HG02642 (cell line): ENCODE data around the gene DGKQ.
A peak's percentile ranks its signal among the peaks of the same experiment; 100 is the strongest.

ENCODE experiments used
- ATAC-seq: cut with Tn5 transposase; IDR thresholded peaks from one replicate; pipeline ENCODE4 v1.9.1; 2021; ENCODE audit warnings: mild to moderate bottlenecking; ENCODE audit not compliant: unreplicated experiment, poor library complexity

Gene DGKQ

DNA sequence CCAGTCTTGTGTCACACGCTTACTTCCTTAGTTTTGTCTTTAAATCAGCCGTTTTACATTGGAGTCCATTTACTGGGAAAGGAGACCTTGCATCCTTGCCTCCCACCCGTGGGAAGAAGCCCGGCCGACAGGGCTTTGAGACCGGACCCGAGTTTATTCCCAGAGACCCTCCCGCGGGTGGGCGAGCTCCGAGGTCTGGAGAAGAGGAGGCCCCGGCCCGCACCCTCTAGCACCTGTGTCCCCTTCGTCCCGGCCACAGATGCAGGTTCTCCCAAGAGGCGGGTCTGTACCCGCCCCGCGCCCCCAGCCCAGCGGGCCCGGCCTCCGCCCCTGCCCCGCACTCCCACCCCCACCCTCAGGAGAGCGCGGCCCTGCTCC is 23.6 kb upstream of the DGKQ start:
- no peak for ATAC-seq

DNA sequence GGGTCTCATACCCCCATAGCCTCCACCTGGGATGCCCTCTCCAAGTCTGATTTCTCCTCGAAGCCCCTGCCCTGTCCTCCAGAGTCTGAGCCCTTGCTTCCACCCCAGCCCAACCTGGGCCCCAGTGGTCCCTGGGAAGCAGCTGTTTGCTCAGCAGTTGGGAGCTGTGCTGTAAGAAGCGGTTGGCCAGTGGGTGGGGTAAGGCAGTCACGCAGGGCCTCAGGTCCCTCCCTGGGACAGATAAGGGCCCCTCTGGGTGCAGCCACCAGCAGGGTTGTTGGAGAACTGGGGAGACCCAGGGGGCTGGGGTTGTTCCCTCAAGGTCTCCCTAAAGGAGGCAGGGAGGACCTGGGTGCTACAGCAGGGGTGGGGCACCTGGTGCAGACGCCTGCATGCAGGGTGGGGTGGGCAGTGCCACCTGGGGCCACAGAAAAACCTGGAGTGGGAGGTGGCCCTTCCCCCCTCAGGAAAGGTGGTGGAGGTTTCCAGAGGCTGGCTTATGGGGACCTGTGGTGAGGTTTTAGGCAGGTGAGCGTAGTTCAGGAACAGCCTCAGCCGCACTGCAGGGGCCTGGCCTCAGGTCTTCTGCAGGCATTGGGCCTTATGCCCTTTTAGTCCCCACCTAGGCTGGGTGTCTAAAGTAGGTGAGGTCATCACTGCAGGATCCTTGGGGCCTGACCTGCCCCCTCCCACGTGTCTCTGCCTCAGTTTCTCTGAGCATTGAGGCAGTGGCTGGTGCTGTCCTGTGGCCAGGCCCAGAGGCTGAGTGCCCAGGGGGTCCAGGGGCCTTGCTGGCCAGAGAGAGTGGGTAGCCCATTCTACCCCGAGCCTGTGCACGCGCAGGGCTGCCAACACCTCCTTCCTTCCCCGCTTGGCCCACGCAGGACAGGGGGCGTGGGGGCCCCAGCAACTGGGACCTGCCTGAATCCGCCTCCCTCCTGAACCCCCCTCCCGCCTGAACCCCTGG is 22.9 kb upstream of the DGKQ start:
- ATAC-seq: no peak

DNA sequence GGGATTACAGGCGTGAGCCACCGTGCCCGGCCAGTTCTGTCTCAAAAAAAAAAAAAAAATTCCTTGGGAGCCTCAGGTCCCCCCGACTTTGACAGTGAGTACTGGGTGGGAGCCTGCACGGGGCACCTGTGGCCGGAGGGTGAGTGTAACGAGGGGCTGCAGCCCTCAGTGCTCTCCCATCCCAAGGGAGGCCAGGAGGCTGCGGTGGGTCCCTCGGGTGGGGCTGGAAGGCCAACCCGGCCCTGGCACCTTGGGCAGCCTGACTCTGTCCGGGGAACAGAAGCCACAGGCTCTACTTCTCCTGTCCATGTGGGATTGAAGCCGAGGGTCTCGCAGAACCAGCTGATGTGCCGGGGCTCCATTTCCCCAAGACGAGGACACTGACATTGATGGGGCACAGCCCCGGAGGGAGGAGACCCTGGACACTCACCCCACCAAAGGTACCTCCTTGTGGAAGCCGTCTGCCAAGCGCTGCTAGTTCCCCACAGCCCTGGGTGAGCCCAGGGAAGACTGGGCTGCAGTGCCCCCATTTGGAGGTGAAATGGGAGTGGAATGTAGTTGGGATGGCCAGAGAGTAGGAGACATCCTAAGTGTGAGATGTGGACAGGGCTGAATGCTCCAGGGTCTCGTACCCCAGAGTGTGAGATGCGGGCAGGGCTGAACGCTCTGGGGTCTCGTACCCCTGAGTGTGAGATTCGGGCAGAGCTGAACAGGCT is 22.1 kb upstream of the DGKQ start:
- ATAC-seq: no peak

DNA sequence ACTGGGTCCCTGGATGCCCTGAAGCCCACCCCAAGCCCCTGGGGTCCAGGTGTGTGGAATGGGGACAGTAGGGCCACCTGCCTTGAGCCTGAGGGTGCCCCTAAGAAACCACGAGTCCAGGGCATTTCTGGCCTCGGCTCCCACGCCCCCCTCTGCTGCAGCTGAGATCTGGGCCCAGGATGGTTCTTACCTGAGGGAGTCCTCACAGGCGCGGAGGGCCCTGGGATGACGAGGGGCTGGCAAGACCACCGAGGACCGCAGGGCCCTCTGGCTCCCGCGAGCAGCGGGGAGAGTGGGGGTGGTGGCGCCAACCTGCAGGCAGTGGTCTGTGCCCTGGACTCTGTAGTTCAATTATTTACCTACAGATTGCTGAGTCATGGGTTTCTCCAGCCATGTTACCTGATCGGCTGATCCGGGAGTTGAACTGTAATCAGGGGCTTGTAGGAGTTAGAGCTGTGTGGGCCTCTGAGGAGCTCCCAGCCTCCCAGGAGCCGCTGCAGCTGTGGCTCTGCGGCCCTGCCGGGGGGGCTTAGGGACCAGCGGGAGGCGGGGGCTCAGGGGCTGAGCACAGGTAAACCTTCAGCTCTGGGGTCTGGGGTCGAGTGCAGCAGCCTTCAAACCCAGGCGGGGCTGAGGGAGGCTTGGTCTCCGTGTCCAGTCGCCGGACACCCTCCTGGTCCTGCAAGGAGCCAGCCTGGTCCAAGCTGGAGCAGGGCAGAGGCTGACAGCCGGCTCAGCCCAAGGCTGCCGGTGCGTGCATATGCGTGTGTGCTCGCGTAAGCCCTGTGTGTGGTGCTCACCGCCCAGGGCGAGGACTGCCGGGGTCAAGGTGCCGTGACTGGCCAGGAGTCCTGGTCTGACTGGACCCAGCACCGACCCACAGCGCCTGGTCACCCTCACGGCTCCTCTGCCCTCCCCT is 20.0 kb upstream of the DGKQ start, which contains the start of gene SLC26A1:
Gene SLC26A1, minus strand, starts transcription at position 294 of the 919 bp plus-strand sequence. CDS start 1,701 bp downstream, outside the sequence.
- ATAC-seq: no peak

DNA sequence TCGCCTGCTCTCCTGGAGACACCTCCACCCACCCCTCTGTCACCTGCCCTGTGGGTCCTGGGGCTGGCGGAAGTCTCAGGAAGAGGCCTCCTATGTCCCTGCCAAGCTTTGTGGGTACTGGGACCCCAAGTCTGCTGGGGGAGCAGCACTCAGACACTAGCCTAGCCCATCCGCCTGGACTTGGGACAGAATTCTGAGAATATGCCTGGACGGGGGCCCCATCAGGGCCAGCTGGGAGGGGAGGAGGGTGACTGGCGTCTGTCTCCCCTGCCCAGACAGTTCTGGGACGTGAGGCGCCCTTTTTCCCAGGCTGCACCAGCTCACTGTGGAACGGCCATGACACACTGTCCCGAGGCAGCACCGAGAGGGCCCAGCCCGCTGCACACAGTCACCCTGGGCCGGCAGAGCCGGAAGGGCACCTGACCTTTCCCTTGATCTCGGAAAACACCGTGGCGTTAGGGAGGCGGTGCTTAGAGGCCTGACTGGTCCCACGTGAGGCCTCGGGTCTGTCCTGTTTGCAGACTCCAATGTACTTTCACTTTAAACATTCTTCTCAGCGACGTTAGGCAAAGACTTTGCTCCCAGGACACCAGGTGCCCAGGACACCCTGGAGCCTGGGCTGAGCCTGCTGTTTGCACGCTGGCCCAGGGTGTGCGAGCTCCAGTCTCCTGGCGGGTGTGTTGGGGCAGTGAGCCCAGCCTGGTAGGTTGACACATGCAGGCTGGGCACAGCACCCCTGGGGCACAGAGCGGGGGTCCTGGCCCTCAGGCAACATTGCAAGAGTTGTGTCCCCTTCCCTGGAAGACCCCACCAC is 19.1 kb upstream of the DGKQ start:
- no peak for ATAC-seq

DNA sequence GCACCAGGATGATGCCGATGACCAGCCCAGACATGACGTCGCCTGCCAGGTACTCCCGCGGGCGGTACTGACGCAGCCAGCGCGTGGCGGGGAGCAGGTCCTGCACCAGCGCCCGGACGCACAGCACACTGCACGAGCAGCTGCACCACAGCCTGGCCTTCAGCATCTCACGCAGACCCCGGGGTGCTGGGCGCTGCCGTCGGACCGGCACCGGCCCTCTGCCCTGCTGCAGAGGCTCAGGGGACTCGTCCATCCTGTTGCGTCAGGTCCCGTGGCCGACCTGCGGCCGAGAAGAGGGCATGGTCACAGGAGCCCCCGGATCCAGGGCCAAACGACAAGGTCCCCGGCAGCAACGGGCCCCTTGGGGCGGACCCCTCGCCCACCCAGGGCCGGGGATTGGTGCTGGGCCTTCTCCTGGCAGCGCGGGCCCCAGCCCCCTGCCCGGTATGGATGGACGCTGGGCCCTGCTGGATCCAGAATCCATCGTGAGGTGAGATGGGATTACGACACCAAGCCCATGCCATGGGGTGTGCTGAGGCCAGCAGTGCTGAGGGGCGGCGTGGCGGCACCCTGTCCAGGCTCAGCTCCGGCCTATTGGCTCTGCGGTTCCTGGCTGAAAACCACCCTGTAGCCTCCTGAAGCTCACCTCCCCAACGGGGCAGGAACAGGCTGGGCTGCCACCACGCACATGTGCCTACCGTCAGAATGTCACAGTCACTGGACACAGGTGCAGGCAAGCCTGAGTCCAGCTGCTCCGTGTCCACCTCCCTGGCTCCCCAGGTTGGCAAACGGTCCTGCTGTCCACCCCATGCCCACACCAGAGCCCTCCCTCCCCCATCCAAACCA is 18.3 kb upstream of the DGKQ start:
- no peak for ATAC-seq

DNA sequence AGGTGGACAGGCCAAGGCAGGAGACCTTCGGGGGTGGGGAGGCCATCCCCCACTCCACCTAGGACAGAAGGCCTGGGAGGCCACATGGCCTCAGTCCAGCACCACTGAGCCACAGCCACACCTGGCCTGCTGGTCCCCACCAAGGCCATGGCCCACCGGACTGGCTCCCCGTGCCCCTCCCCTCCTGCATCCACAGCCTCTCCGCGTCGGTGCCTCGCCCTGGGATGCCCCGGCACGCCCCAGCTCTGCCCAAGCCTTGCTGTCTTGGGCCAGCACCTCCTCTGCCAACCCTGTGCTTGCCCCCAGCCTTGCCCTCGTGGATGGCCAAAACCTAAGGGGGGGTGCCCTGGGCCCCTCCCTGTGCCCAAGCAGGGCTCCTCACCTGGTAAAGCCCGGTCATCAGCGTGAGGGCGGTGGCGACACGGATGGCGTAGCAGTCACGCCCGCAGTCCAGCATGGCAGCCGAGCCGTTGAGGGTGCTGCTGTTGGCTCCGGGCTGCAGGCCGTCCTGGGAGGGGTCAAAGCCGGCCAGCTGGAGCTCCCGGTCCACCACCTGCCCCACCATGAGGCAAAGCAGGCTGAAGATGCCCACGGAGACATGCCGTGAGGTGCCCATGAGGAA is 17.5 kb upstream of the DGKQ start:
- ATAC-seq: no peak

DNA sequence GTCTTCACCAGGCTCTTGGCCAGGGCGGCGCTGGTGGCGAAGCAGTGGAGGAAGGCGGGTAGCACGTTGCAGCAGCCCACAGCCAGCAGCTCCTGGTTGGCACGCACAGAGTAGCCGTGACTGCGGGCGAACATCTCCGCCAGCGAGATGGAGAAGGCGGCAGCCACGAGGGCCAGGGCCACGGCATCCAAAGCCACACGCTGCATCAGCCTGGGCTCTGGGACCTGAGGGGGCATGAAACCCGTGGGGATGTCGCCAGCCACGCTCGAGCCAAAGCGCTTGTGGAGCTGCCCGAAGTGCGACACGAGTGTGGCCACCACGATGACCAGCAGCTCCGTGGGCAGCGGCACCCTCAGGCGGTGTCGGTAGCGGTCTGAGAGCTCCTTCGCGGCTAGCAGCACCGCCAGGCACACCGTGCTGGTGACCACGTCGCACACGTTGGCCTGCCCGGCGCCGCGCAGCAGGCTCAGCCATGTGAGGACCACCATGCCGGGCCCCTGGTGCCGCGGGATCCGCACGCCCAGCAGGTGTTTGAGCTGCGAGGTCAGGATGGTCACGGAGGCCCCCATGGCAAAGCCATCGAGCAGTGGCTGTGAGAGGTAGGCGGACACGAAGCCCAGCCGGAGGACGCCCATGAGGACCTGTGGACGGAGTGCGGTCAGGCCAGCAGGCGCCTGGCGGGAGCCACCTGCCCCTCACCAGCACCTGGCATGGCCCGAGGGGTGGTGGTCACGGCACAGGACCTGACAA is 16.5 kb upstream of the DGKQ start:
- no peak for ATAC-seq

DNA sequence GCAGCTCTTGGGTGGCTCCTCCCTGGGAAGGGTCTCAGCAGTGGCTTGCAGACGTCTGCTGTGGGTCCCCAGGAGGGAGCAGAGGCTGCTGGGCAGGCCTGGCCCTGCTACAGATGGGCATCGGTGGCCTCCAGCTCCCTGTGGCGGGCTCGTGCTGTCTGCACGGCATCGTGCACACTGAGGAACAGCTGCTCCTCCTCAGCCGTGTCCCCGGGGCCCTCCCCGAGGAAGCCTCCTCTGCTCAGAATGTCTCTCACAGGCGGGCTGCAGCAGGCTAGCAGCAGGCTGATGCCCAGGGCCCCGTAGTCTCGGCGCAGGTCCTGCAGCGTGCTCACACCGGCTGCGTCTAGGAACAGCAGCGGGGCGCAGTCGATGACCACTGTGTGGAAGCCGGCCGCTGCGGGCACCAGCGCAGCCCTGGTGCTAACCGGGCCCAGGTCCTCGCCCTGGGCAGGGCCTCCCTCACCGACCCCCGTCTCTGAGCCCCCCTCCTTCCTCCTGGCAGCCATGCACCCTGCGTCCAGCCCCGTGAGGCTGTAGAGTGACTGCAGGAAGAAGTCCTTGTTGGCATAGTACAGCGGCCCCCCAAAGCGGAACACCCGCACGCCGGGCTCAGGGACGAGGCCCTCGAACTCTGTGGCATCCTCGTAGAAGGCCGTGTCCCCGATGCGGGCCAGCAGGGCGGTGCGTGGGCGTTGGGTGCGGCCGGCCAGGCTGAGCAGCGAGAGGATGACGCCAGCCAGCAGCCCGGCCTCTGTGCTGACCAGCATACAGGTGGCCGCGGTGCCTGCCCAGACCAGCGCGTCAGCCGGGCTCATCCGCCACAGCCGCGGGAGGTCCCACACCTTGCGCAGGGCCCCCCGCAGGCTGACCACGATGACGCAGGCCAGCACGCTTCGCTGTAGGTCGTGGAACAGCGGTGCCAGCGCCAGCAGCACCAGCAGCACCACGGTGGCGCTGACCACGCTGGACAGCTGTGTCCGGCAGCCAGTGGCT is 15.7 kb upstream of the DGKQ start:
- ATAC-seq: no peak

DNA sequence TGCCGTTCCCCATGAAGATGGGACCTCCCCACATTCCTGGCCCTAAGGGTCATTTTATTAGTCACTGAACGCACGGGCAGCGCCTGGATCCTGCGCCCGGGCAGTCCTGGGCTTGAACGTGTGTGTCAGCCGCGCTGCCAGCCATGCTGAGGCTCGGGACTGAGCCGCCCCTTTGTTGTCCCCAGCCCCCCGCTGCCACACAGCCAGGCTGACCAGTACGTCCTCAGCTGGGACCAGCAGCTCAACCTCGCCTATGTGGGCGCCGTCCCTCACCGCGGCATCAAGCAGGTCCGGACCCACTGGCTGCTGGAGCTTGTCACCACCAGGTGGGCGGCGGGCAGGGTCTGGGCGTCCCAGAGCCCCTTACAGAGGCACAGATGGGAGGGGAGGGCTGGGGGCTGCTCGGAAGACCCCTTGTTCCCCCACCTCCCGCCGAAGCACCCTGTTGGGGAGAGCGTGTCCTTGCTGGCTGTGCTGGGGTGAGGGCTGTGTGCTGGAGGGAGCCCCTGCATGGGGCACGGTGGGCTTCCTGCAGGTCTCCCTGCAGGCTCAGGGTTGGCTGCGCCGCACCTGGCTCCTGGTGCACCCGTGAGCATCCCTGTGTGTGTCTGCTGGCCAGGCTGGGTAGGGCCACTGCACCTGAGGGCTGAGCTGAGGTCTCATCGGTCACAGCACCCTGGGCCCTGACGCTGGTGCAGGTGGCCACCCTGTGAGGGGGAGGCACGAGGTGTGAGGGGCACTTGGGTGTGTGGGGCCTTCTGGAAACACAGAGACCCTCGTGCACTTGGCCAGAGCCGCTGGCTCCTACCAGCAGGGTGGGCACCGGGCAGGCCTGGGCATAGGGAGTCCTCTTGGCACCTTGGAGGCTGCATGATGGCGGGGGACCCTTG is 14.5 kb upstream of the DGKQ start:
- no peak for ATAC-seq

DNA sequence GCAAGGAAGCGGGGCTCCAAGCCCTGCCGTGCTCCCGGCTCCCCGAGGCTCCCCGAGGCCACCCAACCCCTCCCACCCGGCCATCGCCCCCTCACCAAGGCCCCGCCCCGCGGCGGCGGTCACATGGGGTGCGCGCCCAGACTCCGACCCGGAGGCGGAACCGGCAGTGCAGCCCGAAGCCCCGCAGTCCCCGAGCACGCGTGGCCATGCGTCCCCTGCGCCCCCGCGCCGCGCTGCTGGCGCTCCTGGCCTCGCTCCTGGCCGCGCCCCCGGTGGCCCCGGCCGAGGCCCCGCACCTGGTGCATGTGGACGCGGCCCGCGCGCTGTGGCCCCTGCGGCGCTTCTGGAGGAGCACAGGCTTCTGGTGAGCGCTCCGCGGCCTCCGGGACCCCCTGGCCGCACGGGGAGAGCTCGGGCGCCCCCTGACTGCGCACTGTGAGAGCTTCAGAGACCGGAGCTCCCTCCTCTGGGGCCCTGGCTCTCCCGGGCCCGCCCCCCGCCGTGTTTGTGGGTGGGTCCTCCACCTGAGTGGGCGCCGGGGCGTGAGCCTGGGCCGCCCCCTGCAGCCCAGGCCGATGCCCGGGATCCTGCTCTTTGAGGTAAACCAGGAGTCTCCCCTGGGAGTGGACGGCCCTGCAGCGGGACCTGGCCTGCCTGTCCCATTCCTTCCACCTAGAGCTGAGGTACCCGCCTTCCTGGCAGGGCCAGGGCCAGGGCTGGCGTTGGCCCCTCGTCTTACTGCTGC is 13.7 kb upstream of the DGKQ start, which contains the start of gene IDUA:
Gene IDUA, plus strand, starts transcription at position 166 of the 745 bp plus-strand sequence. Its CDS starts 41 bp downstream, at position 207.
- ATAC-seq: peak; percentile 70

DNA sequence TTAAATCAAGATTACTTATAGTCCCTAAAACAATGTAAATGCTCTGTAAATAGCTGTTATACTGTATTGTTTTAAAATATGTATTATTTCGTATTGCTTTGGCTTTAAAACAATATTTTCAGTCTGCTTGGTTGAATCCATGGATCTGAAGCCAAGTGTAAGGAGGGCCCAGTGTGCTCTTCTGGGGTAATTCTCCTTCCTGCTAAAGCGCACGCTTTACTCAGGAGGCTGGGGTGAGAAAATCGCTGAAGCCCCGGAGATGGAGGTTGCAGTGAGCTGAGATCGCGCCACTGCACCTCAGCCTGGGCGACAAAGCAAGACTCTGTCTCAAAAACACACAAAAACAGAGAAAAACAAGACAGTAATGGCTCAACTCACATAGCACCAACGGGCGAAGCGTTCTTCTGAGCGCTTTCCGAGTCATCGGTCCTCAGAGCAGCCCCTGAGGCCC is 13.1 kb upstream of the DGKQ start:
- ATAC-seq: no peak

DNA sequence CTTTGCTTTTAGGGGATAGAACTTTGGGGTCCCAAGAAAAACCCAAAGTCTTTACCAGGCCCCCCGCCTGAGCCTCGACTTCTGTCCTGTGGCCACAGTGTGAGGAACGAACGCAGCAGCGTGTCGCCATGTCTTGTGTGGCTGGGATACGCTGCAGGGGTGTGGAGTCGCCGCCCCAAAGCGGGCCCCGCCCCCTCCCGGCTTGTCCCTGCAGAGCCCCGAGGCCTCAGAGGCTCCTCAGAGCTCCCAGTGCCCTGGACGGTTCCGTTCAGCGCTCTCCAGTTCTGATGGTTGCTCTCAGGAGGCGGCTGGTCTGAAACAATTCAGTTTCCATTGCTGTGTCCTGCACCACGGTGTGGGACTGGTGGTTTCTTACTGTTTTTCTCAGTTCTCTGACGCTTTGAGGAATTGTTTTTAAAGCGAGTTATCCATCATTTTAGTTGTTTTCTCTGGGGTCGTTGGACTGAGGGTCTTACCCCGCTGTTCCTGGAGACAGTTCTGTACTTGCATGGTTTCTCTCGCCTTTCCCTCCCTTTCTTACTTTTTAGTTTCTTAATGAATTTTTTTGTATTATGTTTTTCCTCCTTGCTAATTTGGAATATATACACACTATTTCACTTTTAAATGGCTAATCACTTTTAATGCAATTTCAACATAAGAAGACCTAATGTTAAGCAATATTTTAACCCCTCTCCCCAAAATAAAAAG is 11.9 kb upstream of the DGKQ start:
- ATAC-seq: no peak
